HG02763 (cell line): ENCODE measurements around the gene SFXN5.
"Not testable (repeated sequence)": the region's sequence is repeated elsewhere in the genome, so short reads cannot be mapped to it uniquely, and the experiment has no call there.

Experiments used
- ATAC-seq: cut with Tn5 transposase; IDR thresholded peaks from one replicate; pipeline ENCODE4 v1.9.1; 2021; ENCODE audit warnings: mild to moderate bottlenecking, moderate library complexity; ENCODE audit not compliant: unreplicated experiment

The SFXN5 gene

DNA sequence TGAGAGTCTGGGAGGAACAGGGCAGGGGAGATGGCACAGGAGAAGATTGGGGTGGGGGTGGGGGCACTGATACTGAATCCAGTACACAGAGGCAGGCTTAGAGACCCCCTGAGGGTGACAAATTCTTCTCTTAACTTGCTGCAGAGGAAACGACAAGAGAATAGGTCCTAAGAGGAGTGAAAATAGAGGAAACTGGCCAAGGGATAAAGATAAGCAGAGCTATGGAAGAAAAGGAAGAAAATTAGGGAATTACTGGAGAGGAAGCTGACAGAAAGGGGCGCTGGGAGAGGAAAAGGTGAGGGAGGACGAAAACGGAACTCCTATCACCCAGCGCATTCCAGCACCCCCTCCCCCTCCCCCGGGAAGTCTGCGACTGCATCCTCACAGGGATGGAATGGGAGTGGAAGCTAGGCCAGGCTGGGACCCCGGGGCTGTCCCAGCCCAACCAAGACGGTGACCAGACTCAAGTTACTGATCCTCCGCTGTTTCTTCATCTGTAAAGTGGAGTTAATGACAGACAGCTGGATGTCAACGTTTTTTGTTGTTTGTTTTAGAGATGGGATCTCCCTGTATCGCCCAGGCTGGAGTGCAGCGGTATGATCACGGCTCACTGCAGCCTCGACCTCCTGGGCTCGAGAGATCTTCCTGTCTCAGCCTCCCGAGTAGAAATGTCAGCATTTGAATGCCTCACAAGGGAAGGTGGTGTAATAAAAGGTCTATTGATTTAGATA, 156.8 kb downstream of the SFXN5 start:
- ATAC-seq: no peak

DNA sequence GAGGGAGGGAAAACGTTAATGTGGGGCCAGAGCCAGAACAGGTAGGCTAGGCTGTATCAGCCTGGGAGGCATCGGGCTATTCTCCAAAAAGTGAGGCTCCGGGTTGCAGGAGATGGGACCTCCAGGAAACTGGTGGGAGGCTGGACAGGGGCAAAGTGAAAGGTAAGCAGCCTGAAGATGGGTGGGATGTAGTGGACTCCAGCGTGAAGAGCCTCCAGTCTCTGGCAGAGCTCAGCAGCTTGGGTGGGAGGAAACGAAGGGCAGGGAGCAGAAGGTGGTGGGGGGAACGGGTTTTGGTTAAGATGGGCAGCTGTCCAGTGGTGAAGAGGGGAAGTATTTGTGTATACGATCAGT, 157.3 kb downstream of the SFXN5 start:
- no peak for ATAC-seq

DNA sequence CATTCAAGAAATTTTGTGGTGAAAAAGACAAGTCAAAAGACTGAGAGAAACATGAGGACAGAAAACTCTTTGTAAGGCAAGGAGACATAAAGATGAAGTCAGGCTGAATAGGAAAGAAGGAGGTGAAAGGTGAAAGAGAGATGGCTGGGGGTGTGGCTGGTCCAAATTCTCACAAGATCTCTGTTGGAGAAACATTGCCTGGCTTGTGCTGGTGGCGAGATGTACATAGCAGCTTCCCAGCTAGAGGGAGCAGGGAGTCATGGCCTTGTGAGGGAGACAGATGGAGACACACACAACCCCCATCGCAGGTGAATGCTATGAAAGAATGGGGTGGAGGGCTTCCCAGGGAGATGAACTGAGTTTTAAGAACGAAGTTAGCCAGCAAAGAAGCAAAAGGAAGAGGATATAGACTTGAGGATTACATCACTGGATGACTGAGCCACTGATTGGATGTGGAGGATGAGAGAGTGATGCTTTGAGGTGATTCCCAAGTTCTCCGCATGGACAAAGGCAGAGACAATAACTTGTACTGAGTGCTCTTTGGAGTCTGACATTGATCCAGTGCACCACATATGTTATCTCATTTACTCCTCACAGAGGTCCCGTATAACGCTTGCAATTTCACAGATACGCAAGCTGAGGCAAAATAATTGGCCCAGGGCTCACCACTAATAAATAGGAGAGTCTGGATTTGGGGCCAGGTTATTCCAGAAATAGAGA, 157.9 kb downstream of the SFXN5 start:
- no peak for ATAC-seq

DNA sequence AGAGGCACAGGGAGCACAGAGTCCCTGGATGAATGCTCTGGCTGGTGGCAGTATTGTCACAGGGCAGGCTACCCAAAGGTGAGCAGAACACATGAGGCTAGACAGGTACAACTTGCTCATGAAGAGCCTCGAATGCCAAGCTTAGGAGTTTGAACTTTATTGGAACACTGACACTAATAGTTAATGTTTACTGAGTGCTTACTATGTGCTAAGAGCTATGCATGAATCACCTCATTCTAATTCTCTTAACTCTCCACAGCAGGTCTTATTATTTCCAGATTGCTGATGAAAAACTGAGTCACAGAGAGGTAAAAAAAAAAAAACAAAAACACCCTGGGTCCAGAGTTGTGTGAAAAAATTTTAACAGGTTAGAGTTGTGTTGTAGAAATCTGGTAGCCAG, 160.3 kb downstream of the SFXN5 start:
- ATAC-seq: no peak

DNA sequence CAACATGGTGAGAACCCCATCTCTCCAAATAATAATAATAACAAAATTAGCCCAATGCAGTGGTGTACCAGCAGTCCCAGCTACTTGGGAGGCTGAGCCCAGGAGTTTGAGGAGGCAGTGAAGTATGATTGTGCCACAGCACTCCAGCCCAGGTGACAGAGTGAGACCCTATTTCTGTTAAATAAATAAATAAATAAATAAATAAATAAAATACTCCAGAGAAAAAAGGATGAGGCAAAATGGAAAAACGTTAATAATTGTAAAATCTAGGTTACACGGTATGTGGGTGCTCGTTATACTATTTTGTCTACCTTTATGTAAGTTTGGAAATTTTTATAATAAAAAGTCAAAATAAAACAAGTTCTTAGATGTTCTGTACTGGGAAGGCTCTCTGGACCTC, 162.8 kb downstream of the SFXN5 start:
- no peak for ATAC-seq

DNA sequence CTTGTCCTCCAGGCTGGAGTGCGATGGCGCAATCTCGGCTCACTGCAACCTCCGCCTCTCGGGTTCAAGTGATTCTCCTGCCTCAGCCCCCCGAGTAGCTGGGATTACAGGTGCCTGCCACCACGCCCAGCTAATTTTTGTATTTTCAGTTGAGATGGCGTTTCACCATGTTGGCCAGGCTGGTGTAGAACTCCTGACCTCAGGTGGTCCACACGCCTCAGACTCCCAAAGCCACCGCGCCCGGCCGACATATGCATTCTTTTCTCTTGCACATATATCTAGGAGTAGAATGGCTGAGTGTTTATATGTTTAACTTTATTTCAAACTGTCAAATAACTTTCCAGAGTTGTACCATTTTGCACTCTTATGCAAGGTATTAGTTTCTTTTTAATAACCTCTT, 164.1 kb downstream of the SFXN5 start:
- not testable (repeated sequence) for ATAC-seq

DNA sequence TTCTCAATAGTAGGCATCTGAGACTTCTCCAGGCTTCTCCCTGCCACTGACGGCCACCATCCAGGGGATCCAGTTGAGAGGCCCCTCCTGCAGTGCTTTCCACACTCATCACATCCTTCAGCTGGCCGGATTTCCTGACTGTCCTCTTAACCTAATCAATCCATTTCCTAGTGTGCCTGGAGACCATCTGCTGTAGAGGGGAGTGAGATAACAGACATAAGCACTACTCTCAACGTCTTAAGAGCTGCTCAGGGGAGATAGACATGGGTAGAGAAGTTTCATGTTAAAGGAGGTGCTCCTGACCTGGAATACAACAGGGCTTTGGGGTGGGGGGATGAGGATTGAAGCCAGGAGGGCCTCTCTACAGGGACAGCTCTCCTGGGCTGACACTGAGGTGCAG, 170.1 kb downstream of the SFXN5 start:
- ATAC-seq: no peak

DNA sequence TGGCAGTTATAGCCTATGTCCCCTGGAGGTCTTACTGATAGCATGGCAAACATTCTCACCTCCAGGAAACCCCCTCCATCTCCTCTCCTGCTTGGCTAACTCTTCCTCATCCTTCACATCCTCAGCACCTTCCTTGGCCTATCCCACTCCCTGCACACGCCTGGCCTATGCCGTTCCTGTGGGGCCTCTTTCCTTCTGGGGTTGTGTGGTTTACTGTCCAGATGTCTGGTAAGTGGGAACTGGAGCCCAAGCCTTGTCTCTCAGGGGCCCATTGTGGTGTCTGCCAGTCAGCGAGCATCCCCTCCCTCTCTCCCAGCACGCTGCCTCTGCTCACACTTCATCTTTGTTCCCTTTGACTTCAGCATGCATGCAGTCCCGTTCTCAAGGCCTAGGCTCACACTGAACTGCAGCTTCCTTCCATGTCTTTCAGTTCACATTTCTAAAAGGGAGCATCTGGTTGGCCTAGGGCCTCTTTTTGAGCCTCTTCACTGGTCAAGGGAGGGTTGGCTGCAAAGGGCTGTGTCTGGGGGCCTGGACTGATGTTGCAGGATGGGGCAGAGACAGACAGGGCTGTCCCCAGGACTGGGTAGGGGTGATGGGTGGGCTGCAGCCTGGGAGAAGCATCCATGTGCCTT, 171.2 kb downstream of the SFXN5 start:
- no peak for ATAC-seq

DNA sequence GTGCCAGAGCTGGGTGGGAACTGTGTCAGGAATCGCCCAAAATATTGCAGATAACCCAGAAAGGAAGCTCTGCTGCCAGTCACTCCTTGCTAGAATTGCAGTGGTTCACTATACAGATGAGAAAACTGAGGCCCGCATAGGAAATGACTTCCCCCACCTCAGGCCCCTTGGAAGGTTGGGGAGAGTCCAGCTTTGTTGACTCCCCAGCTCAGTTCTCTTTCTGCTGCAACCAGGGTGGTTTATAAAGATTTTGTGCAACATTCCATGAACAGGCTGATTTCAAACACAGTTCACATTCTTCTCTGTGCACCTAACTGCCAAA, 173.0 kb downstream of the SFXN5 start:
- no peak for ATAC-seq

DNA sequence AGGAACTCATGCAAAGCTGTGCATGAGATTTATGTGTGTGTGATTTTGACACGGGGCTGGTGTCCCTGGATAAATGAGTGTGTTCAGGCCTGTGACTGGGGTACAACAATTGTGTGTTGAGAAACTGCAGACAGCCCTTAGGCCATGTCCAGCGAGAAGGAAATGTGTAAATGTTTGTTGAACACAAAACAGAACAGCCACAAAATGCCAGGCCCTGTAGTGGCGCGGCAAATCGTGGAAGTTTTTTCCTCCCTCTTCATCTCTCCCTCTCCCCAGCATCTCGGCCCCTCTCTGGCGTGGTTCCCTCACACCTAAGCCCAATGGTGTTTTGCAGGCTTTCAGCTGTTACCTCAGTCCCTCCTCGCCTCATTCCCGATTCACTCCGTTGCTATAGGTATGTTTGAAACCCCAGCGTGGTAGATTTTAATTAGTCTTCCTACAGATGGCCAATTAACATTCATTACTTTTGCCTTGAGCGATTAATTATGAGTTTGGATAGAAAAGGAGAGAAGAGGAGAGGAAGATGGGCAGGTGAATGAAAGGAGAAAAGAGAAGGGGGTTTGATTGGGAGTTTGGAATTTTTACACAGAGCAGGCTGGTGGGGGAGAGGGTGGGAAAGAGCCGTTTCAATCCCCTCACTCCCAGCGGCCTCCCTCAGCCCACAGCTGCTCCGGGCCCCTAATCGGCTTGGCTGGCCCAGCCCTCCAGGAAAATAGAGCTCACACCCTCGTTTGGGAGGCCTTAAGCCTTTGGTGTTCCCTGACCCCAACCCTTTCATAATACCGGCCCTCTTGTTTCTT, 173.5 kb downstream of the SFXN5 start:
- no peak for ATAC-seq

DNA sequence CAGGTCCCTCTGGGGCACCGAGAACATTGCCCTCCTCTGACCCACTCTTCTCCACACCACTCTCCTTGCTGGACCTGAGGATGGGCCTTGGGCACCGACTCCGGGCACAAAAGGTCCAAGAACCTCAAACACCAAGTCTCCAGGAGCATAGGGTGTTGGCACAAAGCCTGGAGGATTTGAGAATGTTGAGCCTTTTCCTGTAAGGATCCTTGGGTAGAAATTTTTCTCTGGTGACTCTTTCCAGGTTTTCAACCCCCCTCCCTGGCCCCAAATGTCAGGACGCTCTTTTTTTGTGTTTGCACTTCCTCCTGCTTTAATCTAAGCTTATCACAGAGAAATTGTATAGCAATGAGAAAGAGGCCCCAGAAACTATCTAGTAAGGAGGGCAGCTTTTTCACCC, 175.1 kb downstream of the SFXN5 start:
- ATAC-seq: no peak

DNA sequence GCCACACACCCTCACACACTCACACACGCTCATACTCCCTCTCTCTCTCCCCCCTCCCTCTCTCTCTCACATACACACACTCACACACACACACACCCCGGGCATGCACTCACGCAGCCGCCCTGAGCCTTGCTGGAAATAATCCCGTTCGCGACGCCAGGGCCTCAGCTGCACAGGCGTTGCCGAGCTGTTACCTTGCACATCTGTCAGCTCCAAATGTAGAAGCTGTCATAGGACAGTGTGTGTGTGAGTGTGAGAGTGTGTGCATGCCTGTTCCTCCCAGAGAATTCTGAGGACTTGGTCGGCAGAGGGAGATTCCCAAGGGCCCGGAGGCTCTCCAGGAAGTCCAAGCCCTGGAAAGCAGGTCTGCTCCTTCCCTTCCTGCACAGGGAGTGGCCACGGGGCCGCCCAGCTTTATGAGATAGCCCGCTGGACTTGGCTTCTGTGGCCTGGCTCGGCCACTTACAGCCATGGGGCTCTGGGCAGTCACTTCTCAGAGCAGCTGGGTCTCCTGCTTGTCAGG, 175.7 kb downstream of the SFXN5 start:
- ATAC-seq: no peak

DNA sequence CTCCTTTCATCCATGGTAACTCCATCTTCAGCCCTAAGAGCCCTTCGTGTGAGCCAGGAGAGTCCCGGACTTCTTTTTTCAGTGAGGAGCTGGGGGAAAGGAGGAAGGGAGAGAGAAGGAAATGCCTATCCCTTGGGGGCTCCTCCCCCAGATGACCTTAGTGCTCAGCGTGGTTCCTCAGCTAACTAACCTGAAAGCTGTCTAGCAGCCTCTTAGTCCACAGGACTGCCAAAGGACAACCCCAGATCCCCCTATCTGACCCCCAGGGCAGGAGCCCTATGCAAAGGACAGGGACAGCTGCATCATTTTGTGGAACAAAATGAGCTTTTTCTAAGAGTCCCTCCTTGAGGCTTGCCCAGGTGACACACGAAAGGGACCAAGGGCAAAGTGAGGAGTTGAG, 176.4 kb downstream of the SFXN5 start:
- no peak for ATAC-seq

DNA sequence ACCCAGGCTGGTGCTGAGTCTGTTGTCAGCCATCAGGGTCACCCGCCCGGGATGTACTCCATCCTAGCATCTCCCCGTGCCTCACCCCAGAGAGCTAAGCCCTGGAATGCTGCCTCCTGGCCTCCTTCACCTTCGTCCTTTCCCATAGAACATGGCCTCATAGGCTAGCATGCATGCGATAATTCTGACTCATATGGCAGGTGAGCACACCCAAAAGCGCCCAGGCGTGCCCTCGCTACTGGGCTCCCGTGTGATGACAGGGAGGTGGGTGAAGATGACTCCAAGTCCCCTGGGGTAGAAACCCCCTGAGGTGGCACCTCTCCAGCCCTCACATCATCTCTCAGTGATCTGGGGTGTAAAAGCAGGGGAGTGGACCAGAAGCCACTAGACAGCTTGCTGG, 177.0 kb downstream of the SFXN5 start:
- no peak for ATAC-seq

DNA sequence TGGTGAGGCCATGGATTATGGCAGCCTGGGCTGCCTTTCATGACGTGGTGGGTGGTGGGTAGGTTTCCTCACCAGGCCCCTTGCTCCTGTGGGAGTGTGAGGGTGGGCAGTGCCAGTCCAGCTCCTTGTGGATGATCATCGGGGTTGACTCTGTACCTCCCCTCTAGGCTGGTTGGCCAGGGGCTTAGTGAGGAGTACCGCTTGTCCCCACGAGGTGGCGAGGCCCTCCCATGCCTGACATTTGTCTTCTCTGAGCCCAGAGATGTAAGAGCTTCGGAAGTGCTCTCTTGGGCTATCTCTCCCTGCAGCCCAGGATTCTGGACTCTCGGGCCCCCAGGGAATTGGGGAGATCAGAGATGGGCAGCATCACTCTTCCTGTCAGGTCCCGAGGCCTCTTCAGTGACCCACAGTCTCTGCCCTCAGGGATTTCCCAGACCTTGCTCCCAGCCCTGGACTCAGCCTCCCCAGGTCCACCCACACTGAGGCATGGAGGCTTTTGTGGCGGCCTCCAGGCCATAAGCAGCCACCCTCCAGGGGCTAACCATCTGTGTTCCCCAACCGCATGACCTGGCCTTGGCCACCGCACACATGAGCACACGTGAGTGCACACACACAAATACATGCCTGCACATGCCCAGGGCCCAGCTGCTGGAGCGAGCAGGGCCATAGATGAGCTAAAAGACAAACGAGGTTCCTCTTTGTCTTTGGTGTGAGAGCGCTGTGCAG, 177.8 kb downstream of the SFXN5 start:
- ATAC-seq: peak; percentile 63

DNA sequence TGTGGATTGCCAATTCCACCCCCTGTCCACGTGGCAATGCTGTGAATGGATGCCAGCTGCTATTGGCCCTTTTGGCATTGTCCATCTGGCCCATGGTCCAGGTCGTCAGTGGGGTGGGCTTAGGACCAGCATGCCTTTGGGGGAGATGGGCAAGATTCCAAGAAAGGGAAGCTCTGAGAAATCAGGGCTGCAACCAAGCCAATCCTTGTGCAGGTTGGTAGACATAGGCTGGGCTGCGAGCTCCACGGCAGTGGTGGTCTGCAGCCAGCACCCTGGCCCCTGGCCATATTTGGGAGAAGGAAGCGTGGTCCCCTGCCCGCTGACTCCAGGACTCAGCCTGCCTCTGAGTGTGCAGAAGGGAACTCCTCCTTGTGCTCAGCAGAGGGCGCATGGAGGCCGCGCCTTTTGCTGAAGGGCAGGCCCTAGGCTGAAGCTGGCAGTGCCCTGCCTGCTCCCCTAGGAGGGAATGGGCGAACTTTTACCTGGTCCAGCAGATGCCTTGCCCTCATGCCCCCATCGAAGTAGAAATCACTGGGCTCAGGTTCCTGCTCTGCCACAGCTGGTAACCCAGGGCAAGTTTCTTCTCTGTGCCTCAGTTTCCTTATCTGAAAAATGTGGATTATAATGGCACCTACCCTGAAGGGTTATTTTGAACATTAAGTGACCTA, 178.9 kb downstream of the SFXN5 start:
- peak; percentile 52 for ATAC-seq
